MG63 (cell line): ENCODE results near the gene KCNS1. TPM values are rescaled to one million over a fixed set of nuclear protein-coding genes. Genes with fewer than 3 reads are reported as not detected.
A peak's percentile ranks its signal among the peaks of the same experiment; 100 is the strongest.

ENCODE experiments used
- DNase-seq: peaks from one replicate; pipeline ENCODE4 v3.0.0-alpha.2; 2020
- H3K27me3 ChIP-seq: fragments of 250-450 bp; sonication (Bioruptor Pico); 2 replicates; pipeline ENCODE4 v1.5.1; 2020; ENCODE audit warnings: mild to moderate bottlenecking, moderate library complexity
- H3K36me3 ChIP-seq: fragments of 250-450 bp; sonication (Bioruptor Pico); 2 replicates; pipeline ENCODE4 v1.5.1; 2020; ENCODE audit warnings: mild to moderate bottlenecking, moderate library complexity
- H3K4me3 ChIP-seq: fragments of 250-450 bp; sonication (Bioruptor Pico); 2 replicates; pipeline ENCODE4 v1.5.1; 2020; ENCODE audit warnings: mild to moderate bottlenecking, moderate library complexity
- H3K9me3 ChIP-seq: fragments of 250-450 bp; sonication (Bioruptor Pico); 2 replicates; pipeline ENCODE4 v1.5.1; 2020; ENCODE audit warnings: mild to moderate bottlenecking, moderate library complexity
- total RNA-seq: library from RNA; depleted of rRNA; stranded (reverse); fragments of >200 nt; shearing (Covaris generic); gene quantifications from 2 replicates; pipeline ENCODE4 v1.2.3, GENCODE V29; 2014; ENCODE audit warnings: low replicate concordance

KCNS1 gene
- total RNA-seq, 1 experiment from 2014 or later, result 0.30 TPM

GRCh38 chr20:45113865-45114264 lies 12.9 kb upstream of the KCNS1 start:
- Histone ChIP-seq H3K9me3 (no peaks in the 10 kb centered on the region), H3K27me3 (no peaks in the 10 kb centered on the region), H3K4me3 (no peak overlapping the region), H3K36me3 (no peaks in the 10 kb centered on the region)
- DNase-seq, result no peak

- Histone ChIP-seq H3K9me3 (no peaks in the 10 kb centered on the region), H3K4me3 (no peak overlapping the region), H3K27me3 (no peaks in the 10 kb centered on the region), H3K36me3 (no peaks in the 10 kb centered on the region)
- no peak for DNase-seq
These were observed 11.8 kb upstream of the KCNS1 start for GRCh38 chr20:45112754-45113153.

- no peaks in the 10 kb centered on the region for H3K36me3 ChIP-seq
- H3K27me3 ChIP-seq, result no peaks in the 10 kb centered on the region
- DNase-seq, result no peak
- H3K4me3 ChIP-seq, result no peak overlapping the region
- H3K9me3 ChIP-seq, result no peaks in the 10 kb centered on the region
These were observed 11.0 kb upstream of the KCNS1 start for GRCh38 chr20:45111799-45112471.

GRCh38 chr20:45111285-45111684 lies 10.4 kb upstream of the KCNS1 start:
- Histone ChIP-seq H3K9me3 (no peaks in the 10 kb centered on the region), H3K36me3 (no peaks in the 10 kb centered on the region), H3K4me3 (no peak overlapping the region), H3K27me3 (no peaks in the 10 kb centered on the region)
- DNase-seq, result no peak

GRCh38 chr20:45110301-45110700 lies 9.4 kb upstream of the KCNS1 start:
- H3K27me3 ChIP-seq, result no peaks in the 10 kb centered on the region
- DNase-seq, result no peak
- no peaks in the 10 kb centered on the region for H3K36me3 ChIP-seq
- no peak overlapping the region for H3K4me3 ChIP-seq
- no peaks in the 10 kb centered on the region for H3K9me3 ChIP-seq

- H3K4me3 ChIP-seq, result no peak overlapping the region
- no peak for DNase-seq
- H3K9me3 ChIP-seq, result no peaks in the 10 kb centered on the region
- no peaks in the 10 kb centered on the region for H3K27me3 ChIP-seq
- H3K36me3 ChIP-seq, result no peaks in the 10 kb centered on the region
These were observed 8.7 kb upstream of the KCNS1 start for GRCh38 chr20:45109634-45110033.

GRCh38 chr20:45105317-45105716 lies 4.4 kb upstream of the KCNS1 start:
- no peak for DNase-seq
- H3K27me3 ChIP-seq, result no peaks in the 10 kb centered on the region
- no peak overlapping the region for H3K4me3 ChIP-seq
- no peaks in the 10 kb centered on the region for H3K9me3 ChIP-seq
- no peaks in the 10 kb centered on the region for H3K36me3 ChIP-seq

GRCh38 chr20:45104786-45105185 lies 3.9 kb upstream of the KCNS1 start:
- no peak overlapping the region for H3K4me3 ChIP-seq
- no peaks in the 10 kb centered on the region for H3K36me3 ChIP-seq
- no peaks in the 10 kb centered on the region for H3K27me3 ChIP-seq
- DNase-seq, result peak; percentile 89
- H3K9me3 ChIP-seq, result no peaks in the 10 kb centered on the region

- H3K4me3 ChIP-seq, result no peak overlapping the region
- H3K36me3 ChIP-seq, result no peaks in the 10 kb centered on the region
- DNase-seq, result no peak
- H3K27me3 ChIP-seq, result no peaks in the 10 kb centered on the region
- H3K9me3 ChIP-seq, result no peaks in the 10 kb centered on the region
These were observed 2.1 kb upstream of the KCNS1 start for GRCh38 chr20:45103072-45103471.

GRCh38 chr20:45101333-45101850 lies 465 bp upstream of the KCNS1 start:
- H3K4me3 ChIP-seq, result no peak overlapping the region
- no peaks in the 10 kb centered on the region for H3K36me3 ChIP-seq
- no peak for DNase-seq
- H3K9me3 ChIP-seq, result no peaks in the 10 kb centered on the region
- H3K27me3 ChIP-seq, result no peaks in the 10 kb centered on the region

GRCh38 chr20:45098103-45098773 lies 2.7 kb downstream of the KCNS1 start:
- Histone ChIP-seq H3K27me3 (no peaks in the 10 kb centered on the region), H3K4me3 (no peak overlapping the region), H3K9me3 (no peaks in the 10 kb centered on the region), H3K36me3 (peaks cover 2% of the 10 kb centered on the region; the same call in 1 of the 2 replicates)
- DNase-seq, result no peak

GRCh38 chr20:45097485-45098102 lies 3.3 kb downstream of the KCNS1 start:
- Histone ChIP-seq H3K9me3 (no peaks in the 10 kb centered on the region), H3K27me3 (no peaks in the 10 kb centered on the region), H3K4me3 (no peak overlapping the region), H3K36me3 (peaks cover 2% of the 10 kb centered on the region; the same call in 1 of the 2 replicates)
- no peak for DNase-seq

- no peaks in the 10 kb centered on the region for H3K27me3 ChIP-seq
- no peaks in the 10 kb centered on the region for H3K9me3 ChIP-seq
- no peak for DNase-seq
- peaks cover 2% of the 10 kb centered on the region; the same call in 1 of the 2 replicates for H3K36me3 ChIP-seq
- H3K4me3 ChIP-seq, result no peak overlapping the region
These were observed 4.1 kb downstream of the KCNS1 start for GRCh38 chr20:45096781-45097180.

- H3K9me3 ChIP-seq, result no peaks in the 10 kb centered on the region
- no peak overlapping the region for H3K4me3 ChIP-seq
- peaks cover 2% of the 10 kb centered on the region; the same call in 1 of the 2 replicates for H3K36me3 ChIP-seq
- H3K27me3 ChIP-seq, result no peaks in the 10 kb centered on the region
- DNase-seq, result peak; percentile 68
These were observed 5.1 kb downstream of the KCNS1 start for GRCh38 chr20:45095805-45096238.

- H3K4me3 ChIP-seq, result no peak overlapping the region
- H3K27me3 ChIP-seq, result no peaks in the 10 kb centered on the region
- no peak for DNase-seq
- peaks cover 5% of the 10 kb centered on the region for H3K36me3 ChIP-seq
- no peaks in the 10 kb centered on the region for H3K9me3 ChIP-seq
These were observed 5.9 kb downstream of the KCNS1 start for GRCh38 chr20:45094864-45095574.

GRCh38 chr20:45094201-45094600 lies 6.7 kb downstream of the KCNS1 start:
- Histone ChIP-seq H3K36me3 (peaks cover 5% of the 10 kb centered on the region), H3K27me3 (no peaks in the 10 kb centered on the region), H3K4me3 (no peak overlapping the region), H3K9me3 (no peaks in the 10 kb centered on the region)
- DNase-seq, result no peak

GRCh38 chr20:45092898-45093297 lies 8.0 kb downstream of the KCNS1 start:
- Histone ChIP-seq H3K4me3 (no peak overlapping the region), H3K27me3 (no peaks in the 10 kb centered on the region), H3K36me3 (peaks cover 5% of the 10 kb centered on the region), H3K9me3 (no peaks in the 10 kb centered on the region)
- DNase-seq, result no peak
